SK-MEL-5 (cell line): Measurements from ENCODE around the gene HDLBP. TPM values are rescaled to one million over a fixed set of nuclear protein-coding genes. Genes with fewer than 3 reads are reported as not detected.

Experiments
- DNase-seq: peaks from one replicate; pipeline ENCODE4 v3.0.0-alpha.2; 2016; ENCODE audit warnings: low read depth, low spot score
- in situ Hi-C: cut with HindIII; loops from 2 replicates; pipeline ENCODE4 v1.10.0; 2016; ENCODE audit warnings: low sequenced_read_pairs, high pct_unique_total_duplicates, low pct_unique_long_range_greater_than_20kb
- polyA plus RNA-seq, 2 experiments: library from polyadenylated mRNA; depleted of rRNA; stranded (reverse); fragments of >200 nt; gene quantifications; 2 replicates each; pipeline ENCODE4 v1.2.3, GENCODE V29; 2015
- total RNA-seq: library from RNA; depleted of rRNA; stranded (reverse); fragments of >200 nt; shearing (Covaris generic); gene quantifications from 2 replicates; pipeline ENCODE4 v1.2.3, GENCODE V29; 2014; rRNA removed

HDLBP gene
- total RNA-seq = 582 and 592 TPM in 2 replicates
- polyA plus RNA-seq (2015; cell fraction: cytosol; rRNA removed) = 467 and 555 TPM in 2 replicates
- 293 and 332 TPM in 2 replicates for polyA plus RNA-seq (2015; cell fraction: nucleus; rRNA removed)

DNA sequence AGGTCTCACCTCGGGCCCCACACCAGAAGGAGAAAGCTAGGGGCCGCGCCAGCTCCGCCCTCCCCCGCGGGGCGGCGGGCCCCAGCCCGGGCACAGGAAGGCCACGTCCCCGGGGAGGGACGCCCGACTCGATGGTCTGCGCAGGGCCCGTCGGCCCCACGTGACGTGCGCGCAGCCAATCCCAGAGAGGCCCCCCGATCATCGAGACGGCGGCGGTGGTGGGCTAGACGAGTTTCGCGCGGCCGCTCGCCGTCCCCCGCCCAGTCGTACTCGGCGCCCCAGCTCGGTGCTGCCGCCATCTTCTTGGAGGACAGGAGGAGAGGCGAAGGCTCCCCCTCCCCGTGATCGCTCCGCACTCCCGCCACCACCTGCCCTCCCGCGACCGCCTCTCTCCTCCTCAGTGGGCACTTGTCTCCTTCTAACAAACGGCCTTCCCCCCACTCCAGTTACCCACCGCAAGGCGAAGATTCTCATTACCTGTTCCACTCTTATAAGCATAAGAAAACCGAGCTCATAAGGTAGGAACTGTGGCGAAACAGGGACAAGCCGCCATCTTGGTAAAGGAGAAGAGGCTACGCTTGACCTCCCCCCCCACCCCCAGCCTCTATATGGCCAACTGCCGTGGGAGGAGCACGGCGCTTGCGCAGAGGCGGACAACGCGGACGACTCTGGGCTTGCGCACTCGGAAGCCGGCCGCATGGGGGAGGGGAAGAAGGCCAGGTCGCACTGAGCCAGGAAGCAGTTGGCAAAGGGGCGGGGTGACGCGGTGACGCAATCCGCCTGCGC lies at the start of gene HDLBP:
TSS of gene HDLBP (minus strand) at position 580 of the 786 bp plus-strand sequence. CDS start 48,803 bp downstream, outside the sequence.
- DNase-seq = peak; percentile 98
- in situ Hi-C loops = no loop called here

DNA sequence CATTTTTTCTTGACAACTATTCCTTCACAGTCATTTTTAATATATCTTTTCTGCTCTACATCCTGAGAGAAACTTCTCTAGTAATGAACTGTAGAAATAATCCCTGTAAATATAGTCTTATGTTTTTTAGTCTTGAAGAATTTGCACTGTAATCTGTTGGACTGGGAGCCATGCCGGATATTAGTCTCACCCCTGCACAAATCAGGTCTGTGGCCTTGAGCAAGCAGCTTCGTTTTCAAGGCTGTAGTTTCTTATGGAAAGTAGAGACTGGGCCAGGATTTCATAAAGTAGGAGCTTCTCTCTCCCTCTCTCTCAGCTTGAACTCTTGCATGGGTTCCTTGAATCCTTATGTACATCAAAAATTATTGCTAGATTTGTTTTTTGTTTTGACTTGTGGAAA lies 49.3 kb upstream of the HDLBP start:
- no peak for DNase-seq
- in situ Hi-C loops = no loop called here

GRCh38 chr2:241363426-241363825 lies 48.0 kb upstream of the HDLBP start:
- DNase-seq = no peak

DNA sequence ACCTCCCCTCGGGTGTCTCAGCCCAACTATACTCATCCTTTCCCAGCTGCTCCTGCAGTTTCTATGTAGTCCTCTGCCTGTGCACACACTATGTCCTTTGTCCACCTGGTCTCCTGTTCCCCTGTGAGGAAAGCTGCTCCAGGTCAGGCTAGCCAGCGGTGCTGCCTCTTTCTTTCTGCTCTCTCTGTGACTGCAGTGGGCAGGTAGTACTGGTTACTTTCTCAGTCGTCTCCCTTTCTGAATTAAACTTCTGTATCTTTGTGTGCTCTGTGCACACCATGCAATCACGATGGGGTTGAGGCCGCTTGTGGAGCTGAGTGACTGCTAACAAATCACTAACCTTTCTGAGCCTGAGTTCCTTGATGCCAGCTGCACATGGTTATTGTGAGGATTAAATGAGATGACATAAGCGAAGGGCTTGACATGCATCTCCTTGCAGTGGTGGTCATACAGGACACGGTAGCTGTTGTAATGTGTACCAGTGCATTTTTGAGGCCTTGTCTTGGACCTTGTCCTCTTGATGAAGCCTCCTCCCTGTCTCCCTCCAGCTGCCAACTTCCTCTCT lies 44.1 kb upstream of the HDLBP start:
- peak; percentile 52 for DNase-seq
- in situ Hi-C loops = no loop called here

More at GRCh38 chr2:241363426-241363825, 48.0 kb upstream of the HDLBP start:
- in situ Hi-C loops = no loop called here

GRCh38 chr2:241358470-241358869 lies 43.0 kb upstream of the HDLBP start:
- DNase-seq = peak; percentile 98
- in situ Hi-C loops = no loop called here

DNA sequence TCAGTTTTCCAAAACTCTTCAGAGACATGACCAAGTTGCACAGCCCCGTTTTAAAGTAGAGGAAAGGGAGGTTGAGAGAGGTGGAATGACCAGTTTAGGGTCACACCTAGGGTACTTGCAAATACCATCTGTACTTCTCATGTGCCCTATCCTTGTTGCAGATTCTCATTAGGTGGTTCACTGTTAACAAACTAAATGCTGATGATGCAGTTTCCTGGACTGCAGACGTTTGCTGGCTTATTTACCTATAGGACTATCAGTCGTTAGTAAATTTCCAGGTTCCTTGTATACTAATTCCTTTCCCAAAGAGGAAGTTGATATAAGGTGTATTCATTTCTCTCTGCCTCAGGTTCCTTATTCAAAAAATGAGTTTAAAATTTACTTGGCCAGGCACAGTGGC lies 42.1 kb upstream of the HDLBP start:
- no peak for DNase-seq
- in situ Hi-C loops = no loop called here

DNA sequence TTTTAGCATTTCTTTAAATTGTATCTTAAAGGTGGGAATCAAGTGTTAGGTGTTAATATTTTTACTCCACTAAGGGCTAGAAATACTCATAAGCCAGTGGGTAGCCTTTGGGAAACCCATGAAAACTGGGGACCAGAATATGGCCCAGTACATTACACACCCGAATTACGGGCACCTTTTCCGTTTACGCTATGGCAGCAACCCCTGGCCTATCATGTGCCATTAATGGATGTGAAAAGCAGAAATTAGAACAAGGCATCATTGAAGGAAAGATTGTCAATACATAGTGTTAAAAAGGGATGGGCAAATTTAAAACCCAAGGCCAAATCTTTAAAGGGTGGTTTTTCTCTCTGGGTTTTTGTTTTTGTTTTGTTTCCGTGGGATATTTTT lies 41.4 kb upstream of the HDLBP start:
- in situ Hi-C loops = no loop called here

DNA sequence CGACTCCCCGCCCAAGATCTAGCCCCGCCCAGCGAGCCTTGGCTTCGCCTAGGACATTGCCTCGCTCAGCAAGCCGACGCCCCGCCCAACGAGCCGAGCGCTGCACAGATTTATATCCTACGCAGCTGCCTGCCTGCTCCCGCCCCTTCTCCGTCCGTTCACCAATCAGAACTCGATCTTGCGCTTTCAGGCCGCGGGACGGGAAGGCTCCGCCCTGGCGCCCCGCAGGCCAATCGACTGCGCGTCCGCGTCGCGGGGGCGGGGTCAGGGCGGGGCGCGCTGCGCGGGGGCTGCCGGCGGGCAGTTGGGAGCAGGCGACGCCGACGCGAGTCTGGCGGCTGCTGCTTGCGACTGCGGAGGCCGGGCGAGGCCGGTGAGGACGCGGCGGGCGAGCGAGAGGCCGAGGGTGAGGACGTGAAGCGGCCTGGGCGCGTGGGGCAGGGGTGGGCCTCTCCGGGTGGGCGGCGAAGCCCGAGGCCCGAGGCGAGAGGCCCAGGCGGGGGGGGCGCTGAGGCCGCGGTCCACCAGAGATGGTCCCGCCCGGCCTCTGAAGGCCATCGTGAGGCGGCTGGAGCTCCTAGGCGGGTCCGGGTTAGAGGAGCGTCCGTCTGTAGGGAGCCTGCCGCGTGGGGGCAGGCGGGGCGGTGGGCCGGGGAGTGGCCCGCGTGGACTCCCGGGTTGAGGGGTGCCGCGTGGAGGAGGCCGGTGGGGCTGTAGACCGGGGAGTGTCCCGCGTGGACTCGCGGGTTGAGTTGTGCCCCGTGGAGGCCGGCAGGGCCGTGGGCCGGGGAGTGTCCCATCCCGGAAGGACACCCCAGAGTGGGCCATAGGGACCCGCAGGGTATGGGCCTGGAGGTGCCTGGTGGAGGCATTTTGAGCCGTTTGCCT lies 40.8 kb upstream of the HDLBP start, which contains the start of gene FARP2:
TSS of gene FARP2 (plus strand) at position 303 of the 888 bp plus-strand sequence. CDS start 16,823 bp downstream, outside the sequence.
- in situ Hi-C loops = no loop called here
- DNase-seq = peak; percentile 95

More for the DNA sequence above, 41.4 kb upstream of the HDLBP start:
- no peak for DNase-seq

GRCh38 chr2:241354668-241355658 lies 39.5 kb upstream of the HDLBP start:
- in situ Hi-C loops = no loop called here
- DNase-seq = peak; percentile 75

GRCh38 chr2:241352227-241352626 lies 36.8 kb upstream of the HDLBP start:
- in situ Hi-C loops = no loop called here
- DNase-seq = no peak

- no peak for DNase-seq
- in situ Hi-C loops = no loop called here
Measured at GRCh38 chr2:241351640-241352031, 36.2 kb upstream of the HDLBP start.

DNA sequence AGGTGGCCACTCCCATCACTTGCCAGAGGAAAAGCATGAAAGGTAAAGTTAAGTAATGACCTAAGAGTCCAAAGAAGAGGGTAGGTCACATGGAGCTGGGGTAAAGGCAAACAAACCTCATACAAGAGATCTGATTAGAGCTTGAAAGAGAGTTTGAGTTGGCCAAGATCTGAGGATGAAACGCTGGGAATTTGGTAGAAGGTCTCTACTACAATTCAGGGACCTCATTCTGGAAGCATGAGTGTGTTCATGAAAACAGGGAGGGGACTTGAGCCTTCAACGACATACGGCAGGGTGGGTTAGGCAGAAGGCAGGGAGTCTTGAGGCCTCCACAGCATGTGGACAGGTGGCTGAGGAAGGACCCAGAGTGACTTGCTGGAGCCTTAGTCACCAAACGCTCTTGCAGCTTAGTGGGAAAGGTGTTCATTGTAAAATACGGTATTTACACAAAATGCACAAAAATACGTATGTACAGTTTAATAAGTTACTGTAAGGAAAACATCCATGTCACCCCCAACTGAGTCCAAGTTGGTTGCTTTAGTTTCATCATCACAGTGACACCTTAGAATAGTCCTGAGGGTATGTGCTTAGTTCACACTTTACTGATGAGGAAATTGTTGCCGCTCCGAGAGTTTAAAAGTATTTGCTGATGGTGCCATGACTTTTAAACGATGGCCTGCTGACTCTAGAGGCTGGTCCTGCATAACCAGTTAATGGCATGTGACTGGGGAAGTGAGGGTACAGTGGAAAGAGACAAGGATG lies 35.6 kb upstream of the HDLBP start:
- no peak for DNase-seq
- in situ Hi-C loops = no loop called here

- in situ Hi-C loops = no loop called here
- DNase-seq = no peak
Measured at GRCh38 chr2:241350530-241350877, 35.0 kb upstream of the HDLBP start.

DNA sequence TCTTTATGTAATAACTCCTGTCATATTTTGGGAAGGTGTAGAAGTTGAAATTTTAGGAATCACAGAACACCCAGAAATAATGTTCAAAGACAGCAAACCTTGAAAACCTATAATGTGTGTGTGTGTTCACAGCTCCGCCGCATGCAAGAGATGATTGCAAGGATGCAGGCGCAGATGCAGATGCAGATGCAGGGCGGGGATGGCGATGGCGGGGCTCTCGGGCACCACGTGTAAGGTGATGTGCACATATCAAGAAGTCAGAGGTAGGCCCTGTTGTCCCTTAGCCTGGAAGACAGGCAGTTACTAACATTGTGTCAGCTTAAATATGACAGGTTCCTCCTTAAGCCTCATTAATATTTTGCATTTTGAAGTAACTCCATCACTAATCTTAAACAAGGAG lies 34.5 kb upstream of the HDLBP start:
- DNase-seq = no peak
- in situ Hi-C loops = no loop called here

DNA sequence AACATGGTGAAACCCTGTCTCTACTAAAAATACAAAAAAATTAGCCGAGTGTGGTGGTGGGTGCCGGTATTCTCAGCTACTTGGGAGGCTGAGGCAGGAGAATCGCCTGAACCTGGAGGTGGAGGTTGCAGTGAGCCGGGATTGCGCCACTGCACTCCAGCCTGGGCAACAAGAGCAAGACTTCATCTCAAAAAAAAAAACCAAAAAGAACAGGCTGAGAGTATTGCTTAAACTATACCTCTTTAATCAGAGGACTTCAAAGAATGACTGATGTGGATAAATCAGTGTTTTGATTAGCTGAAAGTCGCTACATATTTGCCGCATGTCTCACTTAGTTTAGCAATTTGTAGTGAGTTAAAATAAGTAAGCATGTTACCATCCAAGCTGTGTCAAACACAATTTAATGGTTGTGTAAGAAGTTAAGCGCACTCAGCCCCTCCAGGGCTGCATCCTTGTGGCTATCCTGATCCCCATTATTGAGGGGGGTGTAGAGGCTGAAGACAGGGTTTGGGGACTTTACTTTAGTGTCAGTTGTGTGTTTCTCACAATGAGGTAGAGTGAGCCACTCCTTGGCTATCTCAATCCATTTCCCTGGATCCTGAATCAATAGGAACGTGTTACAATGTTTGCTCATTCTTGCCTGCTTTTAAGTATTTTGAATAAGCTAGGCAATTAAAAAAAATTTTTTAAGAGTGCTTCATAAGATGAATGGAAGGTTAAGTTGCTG lies 29.6 kb upstream of the HDLBP start:
- no peak for DNase-seq
- in situ Hi-C loops = no loop called here
